ENCODE measurements around the gene TPTE2.
"Not testable (repeated sequence)": the region's sequence is repeated elsewhere in the genome, so short reads cannot be mapped to it uniquely, and the experiment has no call there.

TPTE2 gene

DNA sequence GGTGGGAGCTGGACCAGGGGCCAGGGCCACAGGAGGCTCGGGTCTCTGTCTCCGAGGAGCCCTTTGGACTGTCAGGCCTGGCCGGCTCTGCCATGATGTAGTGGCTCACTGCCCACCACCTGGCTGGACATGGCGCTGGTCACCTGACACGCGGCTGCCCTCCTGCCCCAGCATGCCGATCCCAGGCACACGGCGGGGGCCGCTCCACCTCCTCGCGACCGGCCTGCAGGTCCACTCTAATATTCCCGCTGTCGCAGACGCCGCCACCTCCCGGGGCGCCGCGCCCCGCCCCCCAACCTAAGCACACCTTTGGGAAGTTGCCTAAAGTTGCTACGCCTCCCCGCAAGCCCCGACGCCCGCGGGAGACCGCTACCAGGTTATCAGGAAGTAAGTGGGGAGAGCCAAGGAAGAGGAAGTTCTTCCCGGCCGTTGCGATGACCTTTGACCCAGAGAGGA, at the start of gene TPTE2:
Gene TPTE2, minus strand, starts transcription at position 406 of the 456 bp plus-strand sequence. CDS start 58,298 bp downstream, outside the sequence.
- not testable (repeated sequence) for DNase-seq (ENCODE audit: low read depth in 1 of 2, low spot score in 1 of 2)

DNA sequence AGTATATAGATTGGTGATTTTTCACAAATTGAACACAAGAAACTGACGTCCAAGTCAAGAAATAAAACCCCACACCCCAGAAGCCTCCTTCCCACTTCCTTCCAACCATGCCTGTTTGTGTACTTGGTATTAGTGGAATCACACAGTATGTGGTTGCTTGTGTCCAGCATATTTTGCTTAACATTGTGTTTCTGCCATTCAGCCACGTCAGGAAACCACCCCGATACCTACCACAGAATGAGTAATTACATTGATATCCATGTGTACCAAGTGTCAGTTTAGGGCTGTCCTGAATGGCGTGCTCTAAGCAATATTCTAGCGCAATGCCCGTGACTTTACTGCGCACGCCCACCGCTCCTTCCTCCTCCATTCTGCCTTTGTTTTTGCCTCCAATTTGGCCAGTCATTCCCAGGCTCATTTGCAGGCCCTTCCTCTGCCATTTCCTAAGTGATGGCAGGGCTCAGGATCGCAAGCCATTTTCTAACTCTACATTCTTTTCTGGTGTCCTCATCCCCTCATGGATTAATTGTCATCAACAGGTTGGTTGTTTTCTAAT, 46.3 kb upstream of the TPTE2 start:
- no peak for DNase-seq (ENCODE audit: low read depth in 1 of 2, low spot score in 1 of 2)

DNA sequence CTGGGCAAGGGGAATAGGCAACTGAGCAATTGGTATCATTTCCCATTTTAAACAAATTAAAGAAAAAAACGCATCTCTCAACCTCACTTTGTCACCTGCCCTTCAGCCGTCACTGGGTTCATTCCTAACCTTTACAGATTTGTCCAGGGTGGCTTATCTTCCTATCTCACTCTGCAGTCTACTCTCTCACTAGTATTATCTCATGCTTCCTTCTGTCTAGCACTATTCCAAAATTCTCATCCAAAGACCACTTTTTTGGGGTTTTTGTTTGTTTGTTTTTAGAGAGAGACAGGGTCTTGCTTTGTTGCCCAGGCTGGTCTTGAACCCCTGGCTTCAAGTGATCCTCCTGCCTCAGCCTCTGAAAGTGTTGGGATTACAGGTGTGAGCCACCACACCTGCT, 45.4 kb upstream of the TPTE2 start:
- DNase-seq (ENCODE audit: low read depth in 1 of 2, low spot score in 1 of 2), result no peak

DNA sequence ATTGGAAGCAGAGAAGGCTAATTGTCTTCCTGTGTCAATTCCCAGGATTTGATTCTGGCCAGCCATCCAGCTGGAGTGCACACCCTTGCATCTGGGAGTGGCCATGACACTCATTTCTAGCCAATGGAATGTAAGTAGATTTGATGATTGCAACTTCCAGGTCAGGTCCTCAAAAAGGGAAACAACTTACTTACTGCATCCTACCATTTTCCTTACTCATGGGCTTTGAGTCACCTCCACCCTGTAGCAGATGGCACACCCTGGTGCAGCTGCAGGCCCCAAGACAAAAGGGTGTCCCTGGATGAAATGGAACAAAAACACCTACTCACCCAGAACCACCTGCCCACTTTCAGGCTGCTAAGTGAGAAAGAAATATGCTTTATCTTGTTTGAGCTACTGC, 44.8 kb upstream of the TPTE2 start:
- no peak for DNase-seq (ENCODE audit: low read depth in 1 of 2, low spot score in 1 of 2)

DNA sequence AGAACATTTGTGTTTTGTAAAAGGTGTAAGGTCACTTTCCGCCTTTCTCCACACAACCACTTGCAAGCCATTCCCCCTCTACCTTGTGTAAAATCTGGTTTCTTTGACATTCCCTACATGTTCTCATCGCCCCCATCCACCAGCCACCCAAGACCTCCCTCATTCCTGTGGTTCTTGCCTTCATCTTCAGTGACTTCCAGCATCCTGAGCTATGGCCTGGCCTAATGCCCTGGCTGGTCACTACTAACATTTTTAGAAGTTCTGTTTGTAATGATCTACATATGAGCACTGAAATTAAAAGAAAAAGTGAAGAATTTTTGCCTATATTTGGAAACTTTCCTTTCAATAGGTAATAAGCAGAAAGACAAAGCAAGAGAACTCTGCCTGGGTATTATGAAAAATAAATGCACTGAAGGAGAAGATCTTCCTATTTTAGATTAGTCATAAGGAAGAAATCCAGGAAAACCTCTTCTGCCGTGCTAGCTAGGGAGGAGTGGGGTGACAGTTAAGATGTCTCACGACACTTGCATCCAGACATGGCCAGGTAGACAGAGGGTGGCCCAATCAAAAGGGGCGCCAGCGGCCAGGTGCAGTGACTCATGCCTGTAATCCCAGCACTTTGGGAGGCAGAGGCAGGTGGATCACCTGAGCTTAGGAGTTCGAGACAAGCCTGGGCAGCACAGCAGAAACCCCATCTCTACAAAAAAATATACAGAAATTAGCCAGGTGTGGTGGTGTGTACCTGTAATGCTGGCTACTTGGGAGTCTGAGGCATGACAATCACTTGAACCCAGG, 44.0 kb upstream of the TPTE2 start:
- DNase-seq (ENCODE audit: low read depth in 1 of 2, low spot score in 1 of 2), result no peak

DNA sequence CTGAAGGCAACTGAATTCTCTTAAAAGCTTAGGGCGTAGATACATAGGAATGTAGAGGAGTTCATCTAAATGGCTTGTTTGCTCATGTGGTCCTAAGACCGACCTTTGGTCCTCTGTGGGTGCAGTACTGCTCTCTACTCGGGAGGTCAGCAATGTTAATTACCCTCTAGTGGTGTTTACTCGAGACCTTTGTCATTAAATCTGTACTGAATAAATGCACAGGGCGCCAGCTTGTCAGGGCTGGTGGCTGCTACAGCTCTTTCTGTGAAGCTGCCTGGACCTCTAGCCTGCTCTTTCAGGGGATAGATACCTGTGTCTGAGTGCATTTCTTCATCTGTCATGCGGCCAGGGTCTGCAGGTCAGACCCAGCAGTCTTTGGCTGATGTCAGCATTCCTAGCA, 43.0 kb upstream of the TPTE2 start:
- DNase-seq (ENCODE audit: low read depth in 1 of 2, low spot score in 1 of 2), result no peak

DNA sequence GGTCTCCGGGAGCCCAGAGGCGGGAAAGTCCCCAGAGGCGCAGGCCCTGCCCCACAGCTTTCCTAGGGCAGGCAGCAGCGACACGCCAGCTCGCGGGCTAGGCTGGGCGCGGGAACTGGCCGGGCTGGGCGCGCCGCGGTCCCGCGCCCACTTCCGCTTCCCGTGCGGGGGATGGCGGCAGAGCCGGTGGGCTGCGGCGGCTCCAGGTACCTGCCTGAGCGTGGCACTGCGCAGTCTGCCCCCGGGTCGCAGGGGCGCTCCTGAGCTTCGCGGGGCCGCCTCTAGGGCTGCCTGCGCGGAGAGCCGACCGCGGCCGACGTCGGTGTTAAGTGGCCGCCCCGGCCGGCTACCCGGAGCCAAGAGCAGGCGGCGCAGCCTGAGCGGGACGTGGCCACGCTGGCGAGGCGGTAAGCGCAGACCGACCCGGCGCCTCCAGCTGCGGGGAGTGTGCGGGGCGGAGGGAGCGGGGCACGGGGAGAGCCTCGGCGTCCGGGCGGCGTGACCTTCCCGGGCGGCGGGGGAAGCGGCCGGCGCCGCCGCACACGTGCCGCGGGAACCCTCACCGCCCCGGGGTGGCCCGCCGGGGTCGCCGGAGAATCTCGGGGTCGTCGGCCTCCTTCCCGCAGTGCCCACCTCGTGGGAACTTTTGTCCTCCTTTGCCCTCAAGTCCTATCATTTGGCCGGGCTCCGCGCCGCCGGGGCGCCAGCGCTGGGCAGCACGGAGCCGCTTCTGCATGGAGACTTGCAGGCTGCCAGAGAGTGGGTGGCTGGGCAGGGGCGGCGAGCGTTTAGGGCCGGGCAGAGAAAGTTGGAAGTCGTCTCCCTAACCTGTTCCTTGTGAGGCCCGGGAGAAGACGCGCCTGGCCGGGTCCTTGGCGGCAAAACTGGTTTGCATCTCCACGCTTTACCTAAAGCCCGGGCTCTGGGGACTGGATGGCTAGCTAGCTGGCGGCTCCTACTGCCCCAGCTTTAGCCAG, 40.7 kb upstream of the TPTE2 start:
- DNase-seq (ENCODE audit: low read depth in 1 of 2, low spot score in 1 of 2), result peak in 1 of 2 donors; percentile 3

DNA sequence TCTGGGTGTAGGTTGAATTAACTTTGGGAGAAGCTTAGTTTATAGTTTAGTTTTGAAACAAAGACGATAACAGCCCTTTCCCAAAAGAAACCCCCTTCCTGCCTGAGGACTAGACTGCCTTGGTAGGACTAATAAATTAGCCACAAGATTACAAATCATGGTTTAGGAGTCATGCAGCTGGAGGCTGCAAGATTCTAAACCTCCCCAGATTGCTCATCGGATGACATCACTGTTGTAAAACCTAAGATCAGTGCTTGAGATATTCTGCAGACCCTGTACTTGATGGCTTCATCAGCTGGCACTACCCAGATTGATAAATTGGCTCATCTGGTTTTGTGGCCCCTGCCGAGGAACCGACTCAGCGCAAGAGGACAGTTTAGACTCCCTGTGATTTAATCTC, 36.2 kb upstream of the TPTE2 start:
- DNase-seq (ENCODE audit: low read depth in 1 of 2, low spot score in 1 of 2), result no peak

DNA sequence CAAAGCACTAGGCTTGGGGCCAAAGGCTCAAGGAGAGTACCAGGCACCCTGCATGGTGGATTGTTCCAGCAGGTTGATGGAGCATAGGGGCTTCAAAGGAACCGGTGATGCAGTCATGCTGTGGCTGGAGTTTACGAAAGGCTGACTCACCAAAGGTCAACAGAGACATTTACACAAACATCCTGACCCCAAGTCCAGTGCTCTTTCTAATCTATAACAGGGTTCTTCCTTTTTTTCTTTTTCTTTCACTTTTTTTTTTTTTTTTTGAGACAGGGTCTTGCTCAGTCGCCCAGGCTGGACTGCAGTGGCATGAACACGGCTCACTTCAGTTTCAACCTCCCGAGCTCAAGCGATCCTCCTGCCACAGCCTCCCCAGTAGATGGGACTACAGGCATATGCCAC, 35.6 kb upstream of the TPTE2 start:
- no peak for DNase-seq (ENCODE audit: low read depth in 1 of 2, low spot score in 1 of 2)

DNA sequence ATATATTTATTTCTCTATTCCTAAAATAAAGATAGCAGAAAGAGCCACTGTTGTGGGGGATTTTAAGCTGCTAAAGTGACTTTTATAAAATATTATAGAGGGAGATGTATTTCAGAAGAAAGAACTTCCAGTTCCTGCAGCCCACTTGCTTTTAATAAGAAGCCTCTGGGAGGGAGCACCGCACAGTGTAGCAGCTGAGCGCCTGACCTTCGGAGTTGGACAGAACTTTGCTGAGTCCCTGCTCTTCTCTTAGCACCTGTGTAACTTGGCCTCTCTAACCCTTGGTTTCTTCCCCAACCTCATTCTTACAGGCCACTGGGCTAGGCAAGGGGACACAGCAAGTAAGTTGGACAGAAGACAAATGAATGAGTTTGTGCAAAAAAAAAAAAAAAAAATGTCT, 34.8 kb upstream of the TPTE2 start:
- no peak for DNase-seq (ENCODE audit: low read depth in 1 of 2, low spot score in 1 of 2)

DNA sequence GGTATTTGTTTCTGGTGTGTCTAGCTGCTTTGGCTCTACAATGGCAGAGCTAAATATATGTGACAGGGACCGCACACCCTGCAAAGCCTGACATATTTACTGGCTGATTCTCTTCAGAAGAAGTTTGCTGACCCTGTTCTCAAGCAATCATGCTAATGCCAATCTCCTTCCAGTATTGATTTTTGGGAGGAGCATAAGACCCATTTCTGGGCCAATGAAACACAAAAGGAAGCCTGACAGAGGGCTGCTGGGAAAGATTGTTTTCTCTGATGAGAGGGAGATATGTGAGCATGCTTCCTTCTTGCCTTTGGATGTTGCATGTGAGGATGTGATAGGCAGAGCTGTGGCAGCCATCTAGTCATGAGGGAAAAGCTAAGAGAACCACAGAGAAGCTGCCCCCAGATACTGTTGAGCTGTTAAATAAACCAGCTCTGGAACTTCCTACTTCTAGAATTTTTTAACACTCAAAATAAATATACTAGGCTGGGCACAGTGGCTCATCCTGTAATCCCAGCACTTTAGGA, 31.4 kb upstream of the TPTE2 start:
- no peak for DNase-seq (ENCODE audit: low read depth in 1 of 2, low spot score in 1 of 2)

DNA sequence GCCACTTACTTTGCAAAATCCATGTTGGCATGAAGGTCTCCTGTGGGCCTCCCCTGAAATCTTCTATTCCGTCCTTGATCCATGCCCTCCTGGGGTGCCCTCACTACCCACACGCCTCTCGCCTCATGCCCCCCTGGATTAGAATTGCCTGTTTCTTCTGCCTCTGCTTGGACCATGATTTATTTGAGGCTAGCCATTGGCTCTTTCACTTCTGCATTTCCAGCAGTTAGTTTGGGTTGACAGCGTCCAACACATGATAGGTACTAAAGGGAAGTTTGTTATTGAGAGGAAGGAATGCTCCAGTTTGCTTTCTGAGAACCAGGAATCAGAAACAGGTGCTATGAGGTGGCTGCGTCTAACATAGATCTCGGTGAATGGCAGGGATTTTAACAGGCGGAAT, 30.5 kb upstream of the TPTE2 start:
- no peak for DNase-seq (ENCODE audit: low read depth in 1 of 2, low spot score in 1 of 2)

DNA sequence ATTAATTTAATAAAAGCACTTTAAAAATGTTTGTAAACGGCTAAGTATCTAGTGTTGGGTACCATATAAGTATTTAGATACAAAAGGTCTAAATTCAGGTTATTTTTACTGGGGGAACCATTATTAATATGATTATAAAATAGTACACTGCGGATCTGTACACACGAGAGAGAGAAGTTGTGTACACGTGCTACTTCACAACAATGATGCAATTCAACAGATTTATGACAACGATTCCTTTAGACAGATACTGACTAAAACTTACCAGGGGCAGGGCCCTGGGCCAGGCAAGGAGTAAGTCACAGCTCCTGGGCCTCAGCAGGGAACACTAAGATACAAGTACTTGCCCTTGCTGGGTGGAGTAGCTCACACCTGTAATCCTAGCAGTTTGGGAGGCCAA, 29.1 kb upstream of the TPTE2 start:
- no peak for DNase-seq (ENCODE audit: low read depth in 1 of 2, low spot score in 1 of 2)

DNA sequence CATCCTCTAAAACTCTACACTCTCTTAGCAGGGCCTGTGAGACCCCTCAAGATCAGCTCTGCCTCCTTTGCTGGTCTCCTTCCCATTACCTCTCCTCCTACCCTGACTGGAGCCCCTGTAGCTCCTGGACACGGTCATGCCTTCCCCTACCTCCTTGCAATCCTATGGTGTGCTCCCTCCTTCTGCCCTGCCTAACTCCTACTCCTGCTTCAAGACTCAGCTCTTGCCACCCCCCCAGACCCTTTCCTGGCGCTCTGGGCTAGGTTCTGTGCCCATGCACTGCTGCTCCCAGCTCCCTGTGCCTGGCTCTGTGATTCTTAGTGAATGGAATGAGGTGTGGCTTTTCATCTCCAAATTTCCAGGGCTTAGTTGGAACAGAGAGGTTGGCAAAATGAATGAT, 28.0 kb upstream of the TPTE2 start:
- DNase-seq (ENCODE audit: low read depth in 1 of 2, low spot score in 1 of 2), result no peak

DNA sequence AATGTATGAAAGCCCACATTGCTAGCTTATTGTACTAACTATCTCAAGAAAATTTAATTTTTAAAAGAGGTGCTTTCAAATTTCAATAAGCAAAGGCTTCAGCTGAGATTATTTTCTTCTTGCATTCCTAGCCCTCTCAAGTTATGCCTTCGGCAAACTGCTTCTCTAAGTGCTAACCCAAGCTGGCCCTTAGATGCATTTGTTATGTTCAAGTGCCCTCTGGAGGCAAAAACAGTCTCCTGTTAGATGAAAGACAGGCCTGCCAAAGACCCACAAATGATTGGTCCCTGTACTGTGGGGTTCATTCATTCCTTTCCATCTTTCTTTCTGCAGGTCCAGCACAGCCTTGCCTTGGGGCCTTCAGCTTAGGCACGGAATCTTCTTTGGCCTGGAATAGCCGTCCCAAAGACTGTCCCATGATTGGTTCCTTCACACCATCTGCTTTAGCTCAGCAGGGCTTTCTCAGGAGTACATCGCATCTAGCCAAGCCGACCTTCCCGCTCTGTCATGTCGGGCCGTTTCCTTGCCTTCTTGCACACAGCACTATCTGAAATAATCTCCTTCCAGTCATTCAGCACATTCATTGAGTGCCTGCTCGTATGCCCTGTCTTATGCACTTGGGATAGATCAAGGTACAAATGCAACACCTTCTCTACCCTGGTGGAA, 26.4 kb upstream of the TPTE2 start:
- DNase-seq (ENCODE audit: low read depth in 1 of 2, low spot score in 1 of 2), result no peak

DNA sequence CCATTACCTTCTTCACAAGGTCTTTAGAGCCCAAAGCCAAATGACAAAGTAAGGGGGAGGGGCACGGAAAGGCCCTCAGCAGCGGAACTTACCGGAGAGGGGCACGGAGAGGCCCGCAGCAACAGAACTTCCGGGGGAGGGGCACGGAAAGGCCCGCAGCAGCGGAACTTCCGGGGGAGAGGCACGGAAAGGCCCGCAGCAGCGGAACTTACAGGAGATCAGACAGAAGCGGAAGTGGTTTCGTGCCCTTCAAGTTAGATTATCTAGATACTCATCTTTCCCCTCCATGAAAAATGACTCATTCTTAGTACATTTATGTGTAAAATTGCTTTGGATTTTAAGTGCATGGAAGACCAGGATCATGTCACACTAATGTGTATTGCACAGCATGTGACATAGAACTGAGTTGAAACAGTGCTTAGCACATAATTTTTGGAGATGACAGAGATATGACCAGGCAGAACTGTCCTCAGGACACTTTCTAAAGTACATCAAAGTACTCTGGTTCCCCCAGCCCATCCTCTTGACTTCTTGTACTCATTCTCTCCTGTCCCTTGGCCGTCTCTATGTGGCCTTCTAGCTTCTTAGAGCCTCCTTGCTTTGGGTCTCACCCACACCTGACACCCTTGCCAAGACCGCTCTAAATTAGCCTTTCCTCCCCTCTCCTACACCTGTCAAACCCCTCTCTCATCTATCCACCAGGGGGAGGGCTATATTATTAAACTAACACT, 25.7 kb upstream of the TPTE2 start:
- peak; percentile 52 to 61 for DNase-seq (ENCODE audit: low read depth in 1 of 2, low spot score in 1 of 2)

DNA sequence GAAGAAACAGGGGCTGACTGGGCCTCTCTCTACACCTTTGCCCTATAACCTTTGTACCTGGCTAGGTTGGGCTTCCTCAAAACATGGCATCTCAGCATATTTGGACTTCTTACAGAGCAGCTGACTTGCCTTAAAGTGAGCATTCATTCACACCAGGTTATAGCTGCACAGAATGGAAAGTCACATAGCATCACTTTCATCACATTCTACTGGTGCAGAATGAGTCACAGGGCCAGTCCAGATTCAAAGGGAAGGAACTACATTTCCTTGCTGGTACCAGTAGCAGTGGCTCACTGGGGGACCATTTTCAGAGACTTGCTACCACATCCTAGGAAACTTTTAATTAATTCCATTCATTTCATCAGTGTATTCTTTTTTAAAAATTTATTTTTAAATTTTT, 20.3 kb upstream of the TPTE2 start:
- no peak for DNase-seq (ENCODE audit: low read depth in 1 of 2, low spot score in 1 of 2)

DNA sequence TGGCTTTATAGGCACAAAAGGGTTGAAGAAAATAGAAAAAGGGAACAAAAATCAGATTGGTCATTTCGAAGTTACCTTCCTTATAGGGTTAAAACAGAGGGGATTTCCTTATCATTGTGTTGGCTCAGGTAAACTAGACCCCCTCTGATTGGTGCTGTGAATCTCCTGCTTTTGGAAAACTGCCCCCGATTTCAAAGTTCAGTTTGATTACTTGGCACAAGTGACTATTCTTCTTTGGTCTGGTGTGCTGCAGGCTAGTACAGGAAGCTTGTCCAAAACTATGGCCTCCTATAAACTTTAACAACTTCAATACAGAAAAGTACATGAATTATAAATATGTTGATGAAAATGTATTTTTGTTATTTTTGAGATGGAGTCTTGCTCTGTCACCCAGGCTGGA, 13.9 kb upstream of the TPTE2 start:
- no peak for DNase-seq (ENCODE audit: low read depth in 1 of 2, low spot score in 1 of 2)

DNA sequence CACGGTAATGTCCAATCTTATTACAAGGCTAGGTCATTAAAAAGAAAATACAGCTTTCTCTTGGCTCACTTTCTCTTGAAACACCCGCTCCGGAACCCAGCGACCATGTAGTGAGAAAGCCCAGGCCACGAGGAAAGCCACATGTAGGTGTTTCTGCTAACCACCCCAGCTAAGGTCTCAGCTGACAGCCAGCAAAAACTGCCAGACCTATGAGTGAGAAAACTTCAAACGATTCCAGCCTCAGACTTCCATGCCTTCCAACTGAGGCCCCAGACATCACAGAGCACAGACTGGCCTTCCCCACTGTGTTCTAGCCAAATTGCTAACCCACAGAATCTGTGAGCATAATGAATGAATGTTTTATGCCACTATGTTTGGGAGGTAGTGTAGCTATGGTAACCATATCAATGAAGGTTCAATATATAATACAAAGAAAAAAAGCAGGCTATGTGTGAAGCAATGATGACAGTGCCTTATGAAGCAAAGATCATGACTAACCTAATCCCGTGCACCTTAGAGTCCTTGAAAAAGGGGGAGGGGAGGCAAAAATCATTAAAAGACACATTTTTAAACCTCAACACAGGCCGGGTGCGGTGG, 11.9 kb upstream of the TPTE2 start:
- no peak for DNase-seq (ENCODE audit: low read depth in 1 of 2, low spot score in 1 of 2)

DNA sequence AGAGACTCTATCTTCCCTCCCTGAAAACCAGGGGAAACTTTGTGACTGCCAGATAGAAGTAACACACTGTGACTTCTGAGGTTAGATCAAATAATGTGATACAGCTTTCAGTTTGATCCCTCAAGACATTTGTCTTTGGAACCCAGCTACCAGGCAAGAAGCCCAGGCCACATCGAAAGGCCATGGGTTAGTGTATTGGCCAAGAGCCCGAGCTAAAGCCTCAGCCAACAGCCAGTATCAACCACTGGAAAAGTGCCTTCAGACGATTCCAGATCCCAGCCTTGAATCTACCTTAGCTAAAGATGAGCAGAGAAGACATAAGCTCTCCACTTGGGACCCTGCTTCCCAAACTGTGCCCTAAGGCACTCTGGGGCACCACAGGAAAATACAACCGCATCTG, 10.9 kb upstream of the TPTE2 start:
- DNase-seq (ENCODE audit: low read depth in 1 of 2, low spot score in 1 of 2), result no peak
